GM15510 (cell line): ENCODE measurements around the gene SWSAP1.

Experiments
- POLR2A ChIP-seq: IDR thresholded peaks from 3 replicates; pipeline ENCODE4 v1.6.1; 2011; ENCODE audit warnings: borderline replicate concordance; ENCODE audit not compliant: insufficient read length; ENCODE audit errors: extremely low read depth

Gene SWSAP1

GRCh38 chr19:11384778-11385129 is 10.3 kb downstream of the SWSAP1 start:
- no peak for TF ChIP-seq POLR2A

- no peak for TF ChIP-seq POLR2A
Observed at GRCh38 chr19:11387162-11388034, 12.9 kb downstream of the SWSAP1 start.

GRCh38 chr19:11390359-11390758 is 15.9 kb downstream of the SWSAP1 start:
- no peak for TF ChIP-seq POLR2A

- no peak for TF ChIP-seq POLR2A
Observed at GRCh38 chr19:11390933-11391680, 16.6 kb downstream of the SWSAP1 start.

GRCh38 chr19:11397089-11397610 is 22.7 kb downstream of the SWSAP1 start:
- no peak for TF ChIP-seq POLR2A

GRCh38 chr19:11399667-11400066 is 25.2 kb downstream of the SWSAP1 start:
- TF ChIP-seq POLR2A: no peak

- TF ChIP-seq POLR2A: no peak
Observed at GRCh38 chr19:11400798-11401197, 26.3 kb downstream of the SWSAP1 start.

- no peak for TF ChIP-seq POLR2A
Observed at GRCh38 chr19:11401808-11402543, 27.5 kb downstream of the SWSAP1 start.

GRCh38 chr19:11404588-11405222 is 30.2 kb downstream of the SWSAP1 start:
- no peak for TF ChIP-seq POLR2A

- TF ChIP-seq POLR2A: no peak
Observed at GRCh38 chr19:11405846-11406643, 31.6 kb downstream of the SWSAP1 start.

- no peak for TF ChIP-seq POLR2A
Observed at GRCh38 chr19:11408591-11408990, 34.1 kb downstream of the SWSAP1 start.

GRCh38 chr19:11410682-11411081 is 36.2 kb downstream of the SWSAP1 start:
- TF ChIP-seq POLR2A: no peak

GRCh38 chr19:11414544-11414943 is 40.1 kb downstream of the SWSAP1 start:
- TF ChIP-seq POLR2A: no peak
